ENCODE results near the gene PAK5. TPM values are rescaled to one million over a fixed set of nuclear protein-coding genes. Genes with fewer than 3 reads are reported as not detected.

The PAK5 gene
- not detected in 5 replicates for total RNA-seq (2022; extraction: Qiagen RNA extraction; ENCODE audit: low read depth)

DNA sequence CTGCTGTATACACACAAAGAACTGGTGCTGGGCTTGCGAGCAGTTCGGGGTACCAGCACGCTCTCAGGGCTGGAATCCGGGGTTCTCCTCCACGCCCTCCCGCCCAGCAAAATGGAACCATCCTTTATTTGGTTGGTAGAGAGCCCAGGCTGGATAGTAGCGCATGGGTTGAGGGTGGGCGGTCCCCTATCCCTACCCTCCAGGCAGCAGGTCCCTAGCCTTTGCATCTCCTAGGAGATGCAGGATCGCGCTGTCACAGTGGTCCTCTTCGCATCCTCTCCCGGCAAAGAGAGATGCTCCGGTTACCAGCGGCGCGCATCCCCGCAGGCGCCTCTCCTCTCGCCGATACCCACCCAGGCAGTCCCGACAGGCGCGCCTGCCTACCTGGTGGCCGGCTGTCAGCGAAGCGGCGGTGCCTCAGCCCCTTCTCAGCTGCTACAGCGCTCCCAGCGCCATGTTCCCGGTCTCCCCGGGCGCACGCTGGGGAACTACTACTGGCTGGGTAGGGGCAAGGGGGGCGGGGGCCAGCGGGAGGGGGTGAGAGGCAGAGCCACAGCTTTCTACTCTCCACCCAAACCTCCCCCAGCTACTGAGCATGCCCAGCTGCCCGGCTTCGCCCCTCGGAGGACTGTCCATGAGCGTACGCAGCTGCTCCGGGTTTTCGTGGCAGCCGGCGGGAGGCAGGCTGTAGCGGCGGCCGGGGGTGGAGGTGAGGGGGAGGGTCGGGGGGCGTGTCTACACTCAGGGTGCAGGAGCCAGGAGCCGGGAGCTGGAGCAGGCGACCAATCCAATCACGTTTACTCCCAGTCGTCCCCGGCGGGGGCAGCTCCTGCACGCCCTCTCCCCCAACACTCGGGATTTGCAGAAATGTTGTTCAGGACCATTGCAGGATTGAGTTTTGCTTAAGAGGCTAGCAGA is at the start of gene PAK5:
PAK5 (minus strand) TSS at position 699 of the 918 bp plus-strand sequence. CDS start 194,748 bp downstream, outside the sequence.

DNA sequence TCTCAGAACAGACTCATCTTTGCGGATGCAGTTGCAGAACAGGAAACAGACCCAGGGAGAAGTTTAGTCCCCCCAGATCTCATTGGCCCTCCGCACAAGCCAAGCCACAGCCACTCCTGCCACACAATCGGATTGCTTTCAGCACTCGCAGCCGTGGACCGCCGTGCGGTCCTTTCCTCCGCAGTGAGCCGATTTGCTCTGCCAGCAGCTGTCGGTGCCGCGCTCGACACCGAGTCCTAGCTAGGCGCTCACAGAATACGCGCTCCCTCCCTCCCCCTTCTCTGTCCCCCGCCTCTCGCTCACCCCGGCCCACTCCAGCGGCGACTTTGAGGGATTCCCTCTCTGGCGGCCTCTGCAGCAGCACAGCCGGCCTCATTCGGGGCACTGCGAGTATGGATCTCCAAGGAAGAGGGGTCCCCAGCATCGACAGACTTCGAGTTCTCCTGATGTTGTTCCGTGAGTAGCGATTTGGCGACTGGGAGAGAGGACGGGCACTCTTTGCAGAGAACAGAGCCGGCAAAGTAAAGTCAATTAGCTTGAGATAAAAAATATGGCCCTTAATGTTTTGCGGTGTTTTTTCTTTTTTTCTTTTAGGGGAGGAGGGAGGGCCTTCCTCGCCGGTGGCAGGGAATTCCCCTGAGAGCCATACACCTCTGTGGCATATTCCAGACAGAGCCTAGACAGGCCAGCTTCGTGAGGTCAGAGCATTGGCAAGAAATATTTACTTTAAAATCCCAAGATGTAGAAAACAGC is 324.2 kb downstream of the PAK5 start, which contains the start of gene LAMP5:
LAMP5 (plus strand) TSS at position 130 of the 753 bp plus-strand sequence; CDS start at position 393, 263 bp downstream.

Other genes starting within 250 kb of the PAK5 start
- gene ANKEF1, start 195.9 kb upstream of the PAK5 start, total RNA-seq (2022; extraction: Qiagen RNA extraction; ENCODE audit: low read depth) = 6.5 to 7.2 TPM (median 6.9 TPM) in 5 replicates